OCI-LY7 (cell line): ENCODE results near the gene TDRD12. TPM values are rescaled to one million over a fixed set of nuclear protein-coding genes. Genes with fewer than 3 reads are reported as not detected.
"Not testable (repeated sequence)": the region's sequence is repeated elsewhere in the genome, so short reads cannot be mapped to it uniquely, and the experiment has no call there.

Experiments used
- BruUV-seq: library from RNA; stranded (reverse); fragments of 400-500 nt; replicated peaks from 2 replicates; lab custom pipeline; 2021; lab: Mats Ljungman, UMichigan
- CTCF ChIA-PET: fragments of 300-600 bp; sonication (Branson Sonifier 250); formaldehyde crosslinking; loops from one replicate; lab custom pipeline; 2022; ENCODE audit warnings: antibody characterized with exemption; ENCODE audit not compliant: unreplicated experiment; lab: Charles Lee
- POLR2A ChIA-PET: fragments of 300-600 bp; sonication (Branson Sonifier 250); formaldehyde crosslinking; loops from one replicate; lab custom pipeline; 2022; ENCODE audit warnings: antibody characterized with exemption; lab: Charles Lee
- DNase-seq: peaks from one replicate; pipeline ENCODE4 v3.0.0-alpha.2; 2015; ENCODE audit warnings: low spot score
- H2AFZ ChIP-seq: fragments of 200-600 bp; sonication (generic), shearing (Covaris generic); 2 replicates; pipeline ENCODE4 v1.6.1; 2014; ENCODE audit warnings: mild to moderate bottlenecking, antibody characterized with exemption, low read length, moderate library complexity
- H3K27ac ChIP-seq: fragments of 200-600 bp; sonication (generic); 2 replicates; pipeline ENCODE4 v1.5.1; 2014; ENCODE audit warnings: mixed run types, low read depth, mild to moderate bottlenecking, moderate library complexity, low read length, inconsistent platforms; ENCODE audit not compliant: poor library complexity, severe bottlenecking
- H3K36me3 ChIP-seq: fragments of 200-600 bp; sonication (generic); 2 replicates; pipeline ENCODE4 v1.6.1; 2014; ENCODE audit warnings: mild to moderate bottlenecking, antibody characterized with exemption, low read length, moderate library complexity, mixed read lengths; ENCODE audit not compliant: insufficient read depth
- H3K4me1 ChIP-seq: fragments of 200-600 bp; sonication (generic); 2 replicates; pipeline ENCODE4 v1.5.1; 2014; ENCODE audit warnings: mild to moderate bottlenecking, low read length; ENCODE audit not compliant: insufficient read depth, poor library complexity, severe bottlenecking
- H3K4me2 ChIP-seq: fragments of 200-600 bp; sonication (generic); 2 replicates; pipeline ENCODE4 v1.6.1; 2014; ENCODE audit warnings: mild to moderate bottlenecking, low read length
- H3K4me3 ChIP-seq: fragments of 200-600 bp; sonication (generic); 2 replicates; pipeline ENCODE4 v1.5.1; 2014; ENCODE audit warnings: mild to moderate bottlenecking, low read depth, low read length; ENCODE audit not compliant: poor library complexity, severe bottlenecking
- H3K79me2 ChIP-seq: fragments of 200-600 bp; sonication (generic); 2 replicates; pipeline ENCODE4 v1.6.1; 2016; ENCODE audit warnings: low read depth, mild to moderate bottlenecking, low read length, moderate library complexity, mixed read lengths; ENCODE audit not compliant: insufficient read depth
- H3K9me2 ChIP-seq: fragments of 200-600 bp; sonication (generic); 2 replicates; pipeline ENCODE4 v1.6.1; 2016; ENCODE audit warnings: mild to moderate bottlenecking, low read length, mixed read lengths; ENCODE audit not compliant: insufficient read depth
- H3K9me3 ChIP-seq: fragments of 200-600 bp; sonication (generic); 2 replicates; pipeline ENCODE4 v1.6.1; 2014; ENCODE audit warnings: mild to moderate bottlenecking, mixed run types, low read length, mixed read lengths
- H4K20me1 ChIP-seq: fragments of 200-600 bp; sonication (generic); 2 replicates; pipeline ENCODE4 v1.6.1; 2014; ENCODE audit warnings: mild to moderate bottlenecking, antibody characterized with exemption, low read length, moderate library complexity, mixed read lengths; ENCODE audit not compliant: insufficient read depth
- EZH2phosphoT487 ChIP-seq: fragments of 200-600 bp; sonication (generic); IDR thresholded peaks from 2 replicates; pipeline ENCODE4 v1.6.1; 2018; ENCODE audit warnings: low read depth, borderline replicate concordance, mild to moderate bottlenecking, mixed run types, antibody characterized with exemption, low read length, moderate library complexity, mixed read lengths
- intact Hi-C: fragments of 100-400 bp; cut with micrococcal nuclease; formaldehyde crosslinking; loops from one replicate; pipeline ENCODE4 v1.10.0; 2022; ENCODE audit not compliant: unreplicated experiment
- total RNA-seq, 2 experiments: library from RNA; depleted of rRNA in 1 of 2; stranded (reverse); fragments of >200 nt in 1 of 2; shearing (Covaris generic) in 1 of 2; gene quantifications; 2 replicates each; pipeline ENCODE4 v1.2.3, GENCODE V29; 2014 to 2022
- TF ChIP-seq, protein P1 (sequence below): fragments of 200-600 bp; sonication (generic); conservative IDR thresholded peaks from 2 replicates; pipeline ENCODE4 v1.5.1; 2014; ENCODE audit warnings: mild to moderate bottlenecking, antibody characterized with exemption, low read length, moderate library complexity, mixed read lengths

TDRD12 gene
- total RNA-seq, 2 experiments from 2014 or later, result not detected

- Histone ChIP-seq H3K27ac (no peak overlapping the region), H4K20me1 (no peaks in the 10 kb centered on the region), H3K4me3 (no peak overlapping the region), H3K9me2 (no peaks in the 10 kb centered on the region), H3K9me3 (no peaks in the 10 kb centered on the region), H3K4me1 (no peaks in the 10 kb centered on the region), H3K79me2 (no peaks in the 10 kb centered on the region), H3K4me2 (no peak overlapping the region), H2AFZ (no peak overlapping the region), H3K36me3 (no peaks in the 10 kb centered on the region)
- BruUV-seq, result no TSS peak
- ChIA-PET POLR2A (no interaction called here), CTCF (no interaction called here)
- intact Hi-C loops, result no loop called here
- TF ChIP-seq EZH2phosphoT487, result no peak
- TF ChIP-seq, protein P1, sequence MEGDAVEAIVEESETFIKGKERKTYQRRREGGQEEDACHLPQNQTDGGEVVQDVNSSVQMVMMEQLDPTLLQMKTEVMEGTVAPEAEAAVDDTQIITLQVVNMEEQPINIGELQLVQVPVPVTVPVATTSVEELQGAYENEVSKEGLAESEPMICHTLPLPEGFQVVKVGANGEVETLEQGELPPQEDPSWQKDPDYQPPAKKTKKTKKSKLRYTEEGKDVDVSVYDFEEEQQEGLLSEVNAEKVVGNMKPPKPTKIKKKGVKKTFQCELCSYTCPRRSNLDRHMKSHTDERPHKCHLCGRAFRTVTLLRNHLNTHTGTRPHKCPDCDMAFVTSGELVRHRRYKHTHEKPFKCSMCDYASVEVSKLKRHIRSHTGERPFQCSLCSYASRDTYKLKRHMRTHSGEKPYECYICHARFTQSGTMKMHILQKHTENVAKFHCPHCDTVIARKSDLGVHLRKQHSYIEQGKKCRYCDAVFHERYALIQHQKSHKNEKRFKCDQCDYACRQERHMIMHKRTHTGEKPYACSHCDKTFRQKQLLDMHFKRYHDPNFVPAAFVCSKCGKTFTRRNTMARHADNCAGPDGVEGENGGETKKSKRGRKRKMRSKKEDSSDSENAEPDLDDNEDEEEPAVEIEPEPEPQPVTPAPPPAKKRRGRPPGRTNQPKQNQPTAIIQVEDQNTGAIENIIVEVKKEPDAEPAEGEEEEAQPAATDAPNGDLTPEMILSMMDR, result no peak
- DNase-seq, result no peak
Measured at GRCh38 chr19:32779082-32779481, 59.5 kb downstream of the TDRD12 start.

- H3K4me1 ChIP-seq, result no peaks in the 10 kb centered on the region
- no peaks in the 10 kb centered on the region for H3K9me3 ChIP-seq
- no peak overlapping the region for H3K4me3 ChIP-seq
- CTCF ChIA-PET, result no interaction called here
- H3K36me3 ChIP-seq, result no peaks in the 10 kb centered on the region
- H3K9me2 ChIP-seq, result no peaks in the 10 kb centered on the region
- POLR2A ChIA-PET, result no interaction called here
- no peaks in the 10 kb centered on the region for H4K20me1 ChIP-seq
- no peak overlapping the region for H2AFZ ChIP-seq
- H3K4me2 ChIP-seq, result no peak overlapping the region
- intact Hi-C loops, result no loop called here
- no peak for DNase-seq
- TF ChIP-seq, protein P1, result no peak
- no peak for TF ChIP-seq EZH2phosphoT487
- BruUV-seq, result no TSS peak
- no peaks in the 10 kb centered on the region for H3K79me2 ChIP-seq
- H3K27ac ChIP-seq, result no peak overlapping the region
Measured at GRCh38 chr19:32781280-32781679, 61.7 kb downstream of the TDRD12 start.

- H3K9me3 ChIP-seq, intact Hi-C loops, H3K79me2 ChIP-seq, H3K36me3 ChIP-seq, CTCF ChIA-PET, DNase-seq, H3K4me1 ChIP-seq, H2AFZ ChIP-seq, BruUV-seq, H3K4me3 ChIP-seq, POLR2A ChIA-PET, H3K27ac ChIP-seq, H4K20me1 ChIP-seq, H3K4me2 ChIP-seq, H3K9me2 ChIP-seq: not testable (repeated sequence)
Measured at GRCh38 chr19:32782089-32782488, 62.5 kb downstream of the TDRD12 start.

DNA sequence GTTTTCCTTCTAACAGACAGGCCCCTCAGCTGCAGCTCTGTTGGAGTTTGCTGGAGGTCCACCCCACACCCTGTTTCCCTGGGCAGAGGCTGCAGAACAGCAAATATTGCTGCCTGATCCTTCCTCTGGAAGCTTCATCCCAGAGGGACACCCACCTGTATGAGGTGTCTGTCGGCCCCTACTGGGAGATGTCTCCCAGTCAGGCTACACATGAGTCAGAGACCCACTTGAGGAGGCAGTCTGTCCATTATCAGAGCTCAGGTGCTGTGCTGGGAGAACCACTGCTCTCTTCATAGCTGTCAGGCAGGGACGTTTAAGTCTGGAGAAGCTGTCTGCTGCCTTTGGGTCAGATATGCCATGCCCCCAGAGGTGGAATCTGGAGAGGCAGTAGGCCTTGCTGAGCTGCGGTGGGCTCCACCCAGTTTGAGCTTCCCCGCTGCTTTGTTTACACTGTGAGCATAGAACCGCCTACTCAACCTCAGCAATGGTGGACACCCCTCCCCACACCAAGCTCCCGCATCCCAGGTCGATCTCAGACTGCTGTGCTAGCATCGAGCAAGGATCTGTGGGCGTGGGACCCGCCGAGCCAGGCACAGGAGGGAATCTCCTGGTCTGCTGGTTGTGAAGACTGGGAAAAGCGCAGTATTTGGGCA lies 67.7 kb downstream of the TDRD12 start:
- H3K4me3 ChIP-seq, CTCF ChIA-PET, BruUV-seq, DNase-seq, H3K36me3 ChIP-seq, H3K9me3 ChIP-seq, H3K27ac ChIP-seq, H2AFZ ChIP-seq, H3K4me2 ChIP-seq, intact Hi-C loops, H3K79me2 ChIP-seq, H4K20me1 ChIP-seq, H3K9me2 ChIP-seq, H3K4me1 ChIP-seq: not testable (repeated sequence)
- POLR2A ChIA-PET, result interaction anchor here (0.6 kb wide), 1 partner anchor 18 kb away, joined by 3 read pairs; no protein-coding TSS in a partner anchor

- H3K79me2 ChIP-seq, BruUV-seq, H3K9me3 ChIP-seq, H3K4me3 ChIP-seq, intact Hi-C loops, DNase-seq, H3K4me1 ChIP-seq, H4K20me1 ChIP-seq, CTCF ChIA-PET, H3K27ac ChIP-seq, H3K36me3 ChIP-seq, H3K9me2 ChIP-seq, H3K4me2 ChIP-seq, H2AFZ ChIP-seq: not testable (repeated sequence)
- POLR2A ChIA-PET, result interaction anchor here (0.6 kb wide), 1 partner anchor 18 kb away, joined by 3 read pairs; no protein-coding TSS in a partner anchor
Measured at GRCh38 chr19:32787895-32788294, 68.3 kb downstream of the TDRD12 start.
